ENCODE data around the gene SPTBN1. TPM values are rescaled to one million over a fixed set of nuclear protein-coding genes. Genes with fewer than 3 reads are reported as not detected.

SPTBN1 gene
- total and polyA plus RNA-seq, 2 of the 13 experiments (the other 11 are each of a cell fraction or from before 2014, with no cell fraction given), result 123 to 299 TPM

GRCh38 chr2:54629914-54630857 is 174.1 kb downstream of the SPTBN1 start (continued):
- TF ChIP-seq GLMP (CRISPR knock-in tag; IDR thresholded peaks at IDR 0.05; ENCODE audit: borderline replicate concordance), result no peak
- no peak for TF ChIP-seq NFRKB (IDR thresholded peaks at IDR 0.05)
- no peak for TF ChIP-seq ZSCAN30 (CRISPR knock-in tag; IDR thresholded peaks at IDR 0.05)
- no peak for TF ChIP-seq TP53 (CRISPR knock-in tag; conservative IDR thresholded peaks at IDR 0.05)
- TF ChIP-seq SNAPC5 (CRISPR knock-in tag; IDR thresholded peaks at IDR 0.05; ENCODE audit: borderline replicate concordance), result no peak
- TF ChIP-seq DBP (CRISPR knock-in tag; IDR thresholded peaks at IDR 0.05; ENCODE audit: not compliant biosample characterization), result no peak
- no peak; the same call in 1 of the 2 replicates for TF ChIP-seq ZNF558 (CRISPR knock-in tag; IDR thresholded peaks at IDR 0.05; ENCODE audit: borderline replicate concordance)
- no peak for TF ChIP-seq E2F2 (CRISPR knock-in tag; IDR thresholded peaks at IDR 0.05; ENCODE audit: borderline replicate concordance)
- no peak for TF ChIP-seq SNRNP70 (IDR thresholded peaks at IDR 0.05; ENCODE audit: low read depth, low read length)
- TF ChIP-seq SP140L (CRISPR knock-in tag; IDR thresholded peaks at IDR 0.05; ENCODE audit: borderline replicate concordance), result no peak
- TF ChIP-seq RAD51 (IDR thresholded peaks at IDR 0.05; ENCODE audit: borderline replicate concordance), result 0 out of 2 replicates have a peak, but pooled peaks have one; percentile 11
- TF ChIP-seq TARDBP (CRISPR knock-in tag; IDR thresholded peaks at IDR 0.05), result 0 out of 2 replicates have a peak, but pooled peaks have one; percentile 39
- TF ChIP-seq E2F5 (CRISPR knock-in tag; conservative IDR thresholded peaks at IDR 0.05), result no peak
- TF ChIP-seq ADNP (CRISPR knock-in tag; IDR thresholded peaks at IDR 0.05), result no peak
- peak; percentile 46; the same call in 1 of the 2 replicates for TF ChIP-seq NR2F6 (IDR thresholded peaks at IDR 0.05)
- TF ChIP-seq NR2F6 (CRISPR knock-in tag; IDR thresholded peaks at IDR 0.05), result no peak
- TF ChIP-seq ZMYM3 (CRISPR knock-in tag; IDR thresholded peaks at IDR 0.05), result no peak
- no peak for TF ChIP-seq ZNF749 (CRISPR knock-in tag; IDR thresholded peaks at IDR 0.05; ENCODE audit: borderline replicate concordance)
- peak; percentile 50; the same call in 1 of the 2 replicates for TF ChIP-seq ZNF747 (CRISPR knock-in tag; IDR thresholded peaks at IDR 0.05; ENCODE audit: borderline replicate concordance)
- no peak for TF ChIP-seq ATF5 (CRISPR knock-in tag; IDR thresholded peaks at IDR 0.05; ENCODE audit: low read depth)
